Myometrial cell (primary cell): ENCODE data around the gene KRTAP19-6. TPM values are rescaled to one million over a fixed set of nuclear protein-coding genes. Genes with fewer than 3 reads are reported as not detected.

Experiments
- total RNA-seq: library from RNA; depleted of rRNA; stranded (reverse); fragments of >200 nt; gene quantifications from 2 replicates; pipeline ENCODE4 v1.2.3, GENCODE V29; 2015

KRTAP19-6 gene, protein sequence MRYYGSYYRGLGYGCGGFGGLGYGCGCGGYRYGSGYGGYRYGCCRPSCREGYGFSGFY
- not detected in 2 replicates for total RNA-seq

DNA sequence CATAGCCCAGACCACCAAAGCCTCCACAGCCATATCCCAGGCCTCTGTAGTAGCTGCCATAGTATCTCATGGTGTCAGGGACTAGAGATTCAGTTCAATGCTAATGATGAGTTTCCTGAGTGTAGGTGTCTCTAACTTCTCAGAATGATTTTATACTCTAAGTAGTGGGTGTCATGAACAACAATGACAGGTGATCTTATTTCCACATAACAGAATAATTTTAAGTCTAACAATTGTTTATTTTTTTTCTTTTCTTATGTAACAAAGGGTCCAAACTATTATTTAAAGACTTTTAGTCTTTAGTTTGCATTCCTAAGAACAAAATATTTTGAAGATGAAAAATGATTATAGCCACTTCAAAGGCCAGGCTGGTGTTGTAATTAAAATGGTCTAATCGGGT is at the start of gene KRTAP19-6:
Gene KRTAP19-6, minus strand, starts transcription at position 101 of the 400 bp plus-strand sequence. Its CDS starts 31 bp downstream, at position 70.

DNA sequence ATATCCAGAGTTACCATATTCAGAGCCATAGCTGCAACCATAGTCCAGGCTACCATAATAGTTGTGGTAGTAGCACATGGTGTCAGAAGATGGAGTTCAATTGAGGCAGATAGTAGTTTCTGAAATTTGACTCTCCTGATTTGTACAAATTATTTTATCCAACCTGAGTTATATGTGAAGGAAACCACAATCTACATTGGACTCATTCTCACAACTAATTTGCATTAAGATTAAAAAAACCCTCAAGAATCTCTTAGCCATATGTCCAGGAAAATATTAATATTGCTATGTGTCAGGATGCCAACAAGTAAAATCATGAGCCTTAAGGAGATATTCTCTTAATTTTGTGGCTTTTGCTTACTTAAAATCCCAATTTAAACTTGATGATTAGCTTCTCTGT is 48.6 kb upstream of the KRTAP19-6 start, which contains the start of gene KRTAP22-2:
Gene KRTAP22-2, minus strand, starts transcription at position 101 of the 400 bp plus-strand sequence.

GRCh38 chr21:30561264-30561895 is 19.7 kb upstream of the KRTAP19-6 start, which contains the start of gene KRTAP19-7:
KRTAP19-7 (minus strand) TSS chr21:30561314; CDS start chr21:30561289, 25 bp downstream.

GRCh38 chr21:30502041-30502440 is 39.6 kb downstream of the KRTAP19-6 start, which contains the start of gene KRTAP19-5:
KRTAP19-5 (minus strand) TSS chr21:30502141; CDS start chr21:30502090, 51 bp downstream.

GRCh38 chr21:30497065-30497464 is 44.6 kb downstream of the KRTAP19-6 start, which contains the start of gene KRTAP19-4:
KRTAP19-4 (minus strand) TSS chr21:30497165; CDS start chr21:30497110, 55 bp downstream.

DNA sequence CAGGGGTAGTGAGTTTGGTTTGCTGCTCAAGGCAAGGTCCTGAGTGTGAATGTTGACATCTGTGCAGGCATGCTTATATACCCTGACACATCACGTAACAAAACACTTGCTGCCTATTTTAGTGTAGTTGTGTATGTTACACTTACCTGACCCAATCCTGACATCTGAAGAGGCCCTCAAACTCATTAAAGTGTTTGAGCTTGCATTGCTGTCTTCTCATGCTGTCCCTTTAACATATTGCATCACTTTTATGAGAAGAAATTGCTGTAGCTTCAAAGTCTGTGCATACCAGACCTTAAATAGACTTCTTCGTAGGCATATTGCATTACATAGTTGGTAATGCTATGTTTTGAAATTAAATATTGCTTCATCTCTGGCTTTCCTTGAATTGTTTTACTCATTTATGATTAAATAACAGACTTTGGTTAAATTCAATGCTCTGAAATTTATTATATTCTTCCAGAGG is 49.7 kb downstream of the KRTAP19-6 start, which contains the start of gene KRTAP19-3:
Gene KRTAP19-3, minus strand, starts transcription at position 51 of the 466 bp plus-strand sequence. CDS start 56 bp downstream, outside the sequence.

Other genes starting within 250 kb of the KRTAP19-6 start
- not detected in 2 replicates for gene KRTAP26-1, start 221.5 kb downstream of the KRTAP19-6 start, total RNA-seq
- gene KRTAP27-1, start 204.2 kb downstream of the KRTAP19-6 start, total RNA-seq: not detected in 2 replicates
- gene KRTAP23-1, start 193.3 kb downstream of the KRTAP19-6 start, total RNA-seq: not detected in 2 replicates
- not detected in 2 replicates for gene KRTAP13-2, start 169.6 kb downstream of the KRTAP19-6 start, total RNA-seq
- gene KRTAP13-1, start 145.8 kb downstream of the KRTAP19-6 start, total RNA-seq: not detected in 2 replicates
- not detected in 2 replicates for gene KRTAP13-3, start 115.9 kb downstream of the KRTAP19-6 start, total RNA-seq
- gene KRTAP13-4, start 111.6 kb downstream of the KRTAP19-6 start, total RNA-seq: not detected in 2 replicates
- gene KRTAP15-1, start 101.6 kb downstream of the KRTAP19-6 start, total RNA-seq: not detected in 2 replicates
- gene KRTAP19-1, start 61.5 kb downstream of the KRTAP19-6 start, total RNA-seq: not detected in 2 replicates
- not detected in 2 replicates for gene KRTAP19-2, start 54.4 kb downstream of the KRTAP19-6 start, total RNA-seq
- not detected in 2 replicates for gene KRTAP19-3, start 49.9 kb downstream of the KRTAP19-6 start, total RNA-seq
- not detected in 2 replicates for gene KRTAP19-4, start 44.7 kb downstream of the KRTAP19-6 start, total RNA-seq
- gene KRTAP19-5, start 39.7 kb downstream of the KRTAP19-6 start, total RNA-seq: not detected in 2 replicates
- gene KRTAP19-7, start 19.4 kb upstream of the KRTAP19-6 start, total RNA-seq: not detected in 2 replicates
- gene KRTAP22-2, start 48.5 kb upstream of the KRTAP19-6 start, total RNA-seq: not detected in 2 replicates
- not detected in 2 replicates for gene KRTAP6-3, start 50.6 kb upstream of the KRTAP19-6 start, total RNA-seq
- not detected in 2 replicates for gene KRTAP6-2, start 57.0 kb upstream of the KRTAP19-6 start, total RNA-seq
- not detected in 2 replicates for gene KRTAP22-1, start 59.2 kb upstream of the KRTAP19-6 start, total RNA-seq
- gene KRTAP6-1, start 72.1 kb upstream of the KRTAP19-6 start, total RNA-seq: not detected in 2 replicates
- not detected in 2 replicates for gene KRTAP20-1, start 74.6 kb upstream of the KRTAP19-6 start, total RNA-seq
- not detected in 2 replicates for gene KRTAP20-4, start 78.8 kb upstream of the KRTAP19-6 start, total RNA-seq
- not detected in 2 replicates for gene KRTAP20-2, start 93.3 kb upstream of the KRTAP19-6 start, total RNA-seq
- not detected in 2 replicates for gene KRTAP20-3, start 101.0 kb upstream of the KRTAP19-6 start, total RNA-seq
- not detected in 2 replicates for gene KRTAP21-3, start 176.9 kb upstream of the KRTAP19-6 start, total RNA-seq
- not detected in 2 replicates for gene KRTAP21-2, start 205.4 kb upstream of the KRTAP19-6 start, total RNA-seq
- not detected in 2 replicates for gene KRTAP21-1, start 213.6 kb upstream of the KRTAP19-6 start, total RNA-seq